Kidney (tissue), 14 donors: ENCODE results near the gene ENTPD8. TPM values are rescaled to one million over a fixed set of nuclear protein-coding genes. Genes with fewer than 3 reads are reported as not detected.

Experiments
- DNase-seq, 5 donors: peaks; one replicate each; pipeline ENCODE4 v3.0.0-alpha.2; 2013 to 2020
- FAIRE-seq: peaks from 2 replicates; lab custom pipeline; 2012; peaks lifted over from hg19 to GRCh38; lab: Jason Lieb, UNC
- H3K27ac ChIP-seq, 2 donors: one replicate each; pipeline ENCODE4 v1.7.0; 2013; ENCODE audit warnings: low read depth in 2 of 2, low read length in 2 of 2, inconsistent platforms in 1 of 2
- H3K27me3 ChIP-seq: one replicate; pipeline ENCODE4 v1.7.1; 2013; ENCODE audit warnings: low read length, inconsistent platforms; ENCODE audit not compliant: control insufficient read depth, insufficient read depth
- H3K36me3 ChIP-seq, 3 donors: one replicate each; pipeline versions ENCODE4 v1.7.0 to v1.7.1; 2013; ENCODE audit warnings: low read length in 3 of 3, control low read depth in 1 of 3, inconsistent platforms in 1 of 3; ENCODE audit not compliant: insufficient read depth in 3 of 3, control insufficient read depth in 2 of 3
- H3K4me1 ChIP-seq, 3 donors: one replicate each; pipeline versions ENCODE4 v1.7.0 to v1.7.1; 2013; ENCODE audit warnings: low read length in 3 of 3, inconsistent platforms in 1 of 3, low read depth in 1 of 3; ENCODE audit not compliant: control insufficient read depth in 2 of 3, insufficient read depth in 2 of 3
- H3K4me3 ChIP-seq, 3 donors: one replicate each; pipeline versions ENCODE4 v1.7.0 to v1.8.1; 2013; ENCODE audit warnings: low read length in 3 of 3, control low read depth in 1 of 3, inconsistent platforms in 1 of 3
- H3K9ac ChIP-seq, 3 donors: one replicate each; pipeline versions ENCODE4 v1.7.0 to v1.7.1; 2013; ENCODE audit warnings: low read length in 3 of 3, control low read depth in 1 of 3, inconsistent platforms in 1 of 3
- H3K9me3 ChIP-seq, 3 donors: one replicate each; pipeline versions ENCODE4 v1.7.0 to v1.7.1; 2013; ENCODE audit warnings: low read length in 3 of 3, control low read depth in 1 of 3, inconsistent platforms in 1 of 3; ENCODE audit not compliant: control insufficient read depth in 2 of 3, insufficient read depth in 1 of 3
- intact Hi-C: fragments of 100-400 bp; cut with DNase I; formaldehyde crosslinking; loops from one replicate; pipeline ENCODE4 v1.11.1; 2022
- polyA plus RNA-seq: library from polyadenylated mRNA; stranded (reverse); fragments of 350-450 nt; fragmentation: Illumina TruSeq; extraction: RNeasy Lipid Tissue Mini Kit (QIAGEN cat#74804); gene quantifications from one replicate; pipeline ENCODE4 v1.2.3, GENCODE V29; 2014; ENCODE audit warnings: low read depth, low replicate concordance; ENCODE audit not compliant: insufficient read depth
- total RNA-seq: library from RNA; stranded (reverse); fragmentation: NEBNext Ultra II Directional; extraction: Animal tissue kit (Norgen Biotek cat#: 25700); gene quantifications from one replicate; pipeline ENCODE4 v1.2.1, GENCODE V29; 2021
- TF ChIP-seq, protein P1 (sequence below): IDR thresholded peaks from 3 replicates; pipeline ENCODE4 v1.5.1; 2012; ENCODE audit warnings: mild to moderate bottlenecking, moderate library complexity, borderline replicate concordance; ENCODE audit not compliant: insufficient read depth; ENCODE audit errors: extremely low read depth
- donor health status: control.
- donor health status: control.
- donor health status: control.
- donor health status: control.
- donor health status: control.
- donor health status: DM: yes; HTN: yes; CAD: no.
- donor health status: Normal renal cell carcinoma (clear cell type).

ENTPD8 gene
- total and polyA plus RNA-seq, 2 donors from 2014 or later: 5.0 to 5.2 TPM

DNA sequence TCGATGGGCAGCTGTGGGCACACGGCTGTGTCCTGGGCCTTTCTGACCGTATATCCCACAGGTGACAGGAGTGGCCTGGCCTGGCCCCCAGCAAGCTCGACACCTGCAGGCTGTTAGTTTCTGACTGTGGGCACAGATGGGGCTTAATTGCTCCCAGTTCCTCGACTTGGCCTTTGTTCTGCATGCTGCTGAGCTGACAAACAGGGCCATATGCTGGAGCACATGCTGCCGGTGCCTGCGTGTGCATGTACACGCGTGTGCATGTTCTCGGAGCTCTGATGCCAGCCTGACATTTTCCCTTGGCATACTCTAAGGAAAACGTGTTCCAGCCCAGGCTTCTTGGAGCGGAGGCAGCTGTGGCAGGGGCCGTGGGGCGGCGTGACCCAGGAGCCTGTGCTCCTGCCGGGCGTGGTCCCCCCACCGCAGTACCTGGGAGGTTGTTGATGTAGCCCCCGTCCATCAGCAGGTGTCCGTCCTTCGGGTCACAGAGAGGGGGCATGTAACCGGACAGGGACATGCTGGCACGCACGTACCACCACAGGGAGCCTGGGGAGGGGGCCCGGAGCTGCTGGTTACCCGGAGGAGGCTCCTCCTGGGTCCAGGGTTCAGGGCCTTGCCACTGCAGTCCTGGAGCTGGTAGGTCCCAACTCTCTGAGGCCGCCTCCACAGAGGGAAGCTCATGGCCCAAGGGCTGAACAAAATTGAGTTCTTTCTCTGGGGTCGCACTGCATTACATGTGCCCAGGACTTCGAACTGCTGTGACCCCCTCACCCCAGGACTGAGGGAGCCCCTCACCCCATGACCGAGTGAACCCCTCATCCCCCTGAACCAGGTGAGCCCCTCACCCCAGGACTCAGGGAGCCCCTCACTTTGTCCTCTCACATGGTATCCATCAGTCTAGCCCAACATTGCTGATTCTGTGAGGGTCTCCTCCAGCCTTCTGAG is 22.1 kb upstream of the ENTPD8 start:
- DNase-seq (peak in 2 of 5 donors; percentile 43 to 73), FAIRE-seq (no peak)
- Histone ChIP-seq H3K4me1 (peaks cover 0 to 8% (median 0%) of the 10 kb centered on the region in 3 donors), H3K27me3 (no peaks in the 10 kb centered on the region), H3K9me3 (no peaks in the 10 kb centered on the region), H3K4me3 (no peak overlapping the region), H3K9ac (no peak overlapping the region), H3K36me3 (no peaks in the 10 kb centered on the region), H3K27ac (no peak overlapping the region)
- TF ChIP-seq, protein P1, sequence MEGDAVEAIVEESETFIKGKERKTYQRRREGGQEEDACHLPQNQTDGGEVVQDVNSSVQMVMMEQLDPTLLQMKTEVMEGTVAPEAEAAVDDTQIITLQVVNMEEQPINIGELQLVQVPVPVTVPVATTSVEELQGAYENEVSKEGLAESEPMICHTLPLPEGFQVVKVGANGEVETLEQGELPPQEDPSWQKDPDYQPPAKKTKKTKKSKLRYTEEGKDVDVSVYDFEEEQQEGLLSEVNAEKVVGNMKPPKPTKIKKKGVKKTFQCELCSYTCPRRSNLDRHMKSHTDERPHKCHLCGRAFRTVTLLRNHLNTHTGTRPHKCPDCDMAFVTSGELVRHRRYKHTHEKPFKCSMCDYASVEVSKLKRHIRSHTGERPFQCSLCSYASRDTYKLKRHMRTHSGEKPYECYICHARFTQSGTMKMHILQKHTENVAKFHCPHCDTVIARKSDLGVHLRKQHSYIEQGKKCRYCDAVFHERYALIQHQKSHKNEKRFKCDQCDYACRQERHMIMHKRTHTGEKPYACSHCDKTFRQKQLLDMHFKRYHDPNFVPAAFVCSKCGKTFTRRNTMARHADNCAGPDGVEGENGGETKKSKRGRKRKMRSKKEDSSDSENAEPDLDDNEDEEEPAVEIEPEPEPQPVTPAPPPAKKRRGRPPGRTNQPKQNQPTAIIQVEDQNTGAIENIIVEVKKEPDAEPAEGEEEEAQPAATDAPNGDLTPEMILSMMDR: no peak
- intact Hi-C loops: no loop called here

- TF ChIP-seq, protein P1: no peak
- Histone ChIP-seq H3K9ac (no peak overlapping the region), H3K27ac (no peak overlapping the region), H3K4me1 (peaks cover 0 to 13% (median 0%) of the 10 kb centered on the region in 3 donors), H3K36me3 (no peaks in the 10 kb centered on the region), H3K4me3 (no peak overlapping the region), H3K9me3 (no peaks in the 10 kb centered on the region), H3K27me3 (no peaks in the 10 kb centered on the region)
- intact Hi-C loops: no loop called here
- FAIRE-seq: no peak
- peak in 2 of 5 donors; percentile 53 to 77 for DNase-seq
Observed at GRCh38 chr9:137462396-137462985, 21.3 kb upstream of the ENTPD8 start.

GRCh38 chr9:137461663-137462395 is 20.7 kb upstream of the ENTPD8 start:
- H3K4me3 ChIP-seq: no peak overlapping the region
- H3K9me3 ChIP-seq: no peaks in the 10 kb centered on the region
- H3K36me3 ChIP-seq: no peaks in the 10 kb centered on the region
- DNase-seq (peak in 3 of 5 donors; percentile 38 to 90 (median 77)), FAIRE-seq (no peak)
- peaks cover 0 to 17% (median 0%) of the 10 kb centered on the region in 3 donors for H3K4me1 ChIP-seq
- no peak overlapping the region for H3K9ac ChIP-seq
- H3K27ac ChIP-seq: no peak overlapping the region
- intact Hi-C loops: no loop called here
- TF ChIP-seq, protein P1: no peak
- H3K27me3 ChIP-seq: no peaks in the 10 kb centered on the region
